IPS-18a (cell line): Measurements from ENCODE around the gene MOSPD3.

Experiments
- H3K27ac ChIP-seq: one replicate; pipeline ENCODE4 v1.5.1; 2013; ENCODE audit warnings: low read length
- H3K27me3 ChIP-seq: one replicate; pipeline ENCODE4 v1.6.1; 2013; ENCODE audit warnings: mild to moderate bottlenecking, low read length; ENCODE audit not compliant: control insufficient read depth, insufficient read depth
- H3K36me3 ChIP-seq: one replicate; pipeline ENCODE4 v1.6.1; 2013; ENCODE audit warnings: low read depth, low read length; ENCODE audit not compliant: control insufficient read depth
- H3K4me1 ChIP-seq: one replicate; pipeline ENCODE4 v1.6.1; 2013; ENCODE audit warnings: low read depth, low read length; ENCODE audit not compliant: control insufficient read depth
- H3K4me3 ChIP-seq: one replicate; pipeline ENCODE4 v1.5.1; 2013; ENCODE audit warnings: low read length
- H3K9ac ChIP-seq: one replicate; pipeline ENCODE4 v1.6.1; 2013; ENCODE audit warnings: mild to moderate bottlenecking, low read length, moderate library complexity
- H3K9me3 ChIP-seq: one replicate; pipeline ENCODE4 v1.6.1; 2013; ENCODE audit warnings: low read depth, low read length; ENCODE audit not compliant: control insufficient read depth

Gene MOSPD3

GRCh38 chr7:100577507-100577906 lies 34.8 kb upstream of the MOSPD3 start:
- H3K27me3 ChIP-seq = no peaks in the 10 kb centered on the region
- no peak overlapping the region for H3K9ac ChIP-seq
- H3K27ac ChIP-seq = no peak overlapping the region
- peaks cover 3% of the 10 kb centered on the region for H3K4me1 ChIP-seq
- H3K36me3 ChIP-seq = peaks cover 25% of the 10 kb centered on the region
- no peak overlapping the region for H3K4me3 ChIP-seq
- H3K9me3 ChIP-seq = no peaks in the 10 kb centered on the region

GRCh38 chr7:100578246-100579183 lies 33.8 kb upstream of the MOSPD3 start:
- Histone ChIP-seq H3K36me3 (peaks cover 25% of the 10 kb centered on the region), H3K27me3 (no peaks in the 10 kb centered on the region), H3K9ac (no peak overlapping the region), H3K4me3 (no peak overlapping the region), H3K4me1 (peaks cover 6% of the 10 kb centered on the region), H3K9me3 (no peaks in the 10 kb centered on the region), H3K27ac (no peak overlapping the region)

- Histone ChIP-seq H3K36me3 (peaks cover 25% of the 10 kb centered on the region), H3K9ac (no peak overlapping the region)
Observed at GRCh38 chr7:100580466-100581283, 31.7 kb upstream of the MOSPD3 start.

GRCh38 chr7:100582041-100582579 lies 30.2 kb upstream of the MOSPD3 start:
- peaks cover 20% of the 10 kb centered on the region for H3K36me3 ChIP-seq
- no peaks in the 10 kb centered on the region for H3K9me3 ChIP-seq
- H3K4me3 ChIP-seq = no peak overlapping the region
- H3K27ac ChIP-seq = no peak overlapping the region
- no peak overlapping the region for H3K9ac ChIP-seq
- H3K27me3 ChIP-seq = no peaks in the 10 kb centered on the region
- peaks cover 22% of the 10 kb centered on the region for H3K4me1 ChIP-seq

More at GRCh38 chr7:100580466-100581283, 31.7 kb upstream of the MOSPD3 start:
- H3K4me1 ChIP-seq = peaks cover 22% of the 10 kb centered on the region
- no peaks in the 10 kb centered on the region for H3K27me3 ChIP-seq
- H3K9me3 ChIP-seq = no peaks in the 10 kb centered on the region
- no peak overlapping the region for H3K27ac ChIP-seq
- H3K4me3 ChIP-seq = no peak overlapping the region

GRCh38 chr7:100582650-100583049 lies 29.7 kb upstream of the MOSPD3 start:
- H3K4me3 ChIP-seq = no peak overlapping the region
- H3K9ac ChIP-seq = no peak overlapping the region
- no peak overlapping the region for H3K27ac ChIP-seq
- H3K4me1 ChIP-seq = peaks cover 22% of the 10 kb centered on the region
- peaks cover 20% of the 10 kb centered on the region for H3K36me3 ChIP-seq
- no peaks in the 10 kb centered on the region for H3K27me3 ChIP-seq
- no peaks in the 10 kb centered on the region for H3K9me3 ChIP-seq

- no peak overlapping the region for H3K27ac ChIP-seq
- H3K9ac ChIP-seq = no peak overlapping the region
- no peak overlapping the region for H3K4me3 ChIP-seq
- H3K36me3 ChIP-seq = peaks cover 20% of the 10 kb centered on the region
- H3K9me3 ChIP-seq = no peaks in the 10 kb centered on the region
- H3K4me1 ChIP-seq = peaks cover 22% of the 10 kb centered on the region
- H3K27me3 ChIP-seq = no peaks in the 10 kb centered on the region
Observed at GRCh38 chr7:100583132-100584053, 28.9 kb upstream of the MOSPD3 start.

GRCh38 chr7:100584054-100584682 lies 28.2 kb upstream of the MOSPD3 start:
- H3K27ac ChIP-seq = no peak overlapping the region
- H3K9me3 ChIP-seq = no peaks in the 10 kb centered on the region
- no peak overlapping the region for H3K9ac ChIP-seq
- H3K36me3 ChIP-seq = peaks cover 20% of the 10 kb centered on the region
- peak overlapping the region; percentile 95 for H3K4me3 ChIP-seq
- peaks cover 22% of the 10 kb centered on the region for H3K4me1 ChIP-seq
- H3K27me3 ChIP-seq = no peaks in the 10 kb centered on the region

- peak overlapping the region; percentile 95 for H3K4me3 ChIP-seq
- peaks cover 29% of the 10 kb centered on the region for H3K4me1 ChIP-seq
- no peak overlapping the region for H3K27ac ChIP-seq
Observed at GRCh38 chr7:100584683-100585510, 27.4 kb upstream of the MOSPD3 start.

GRCh38 chr7:100585511-100586265 lies 26.7 kb upstream of the MOSPD3 start, which contains the start of gene LRCH4:
Gene LRCH4, minus strand, starts transcription at chr7:100586129. Its CDS starts 29 bp downstream, at chr7:100586100.
- Histone ChIP-seq H3K9me3 (no peaks in the 10 kb centered on the region), H3K9ac (peak within 1 kb of the TSS; percentile 80), H3K27ac (peak within 1 kb of the TSS; percentile 70), H3K4me3 (peak within 1 kb of the TSS; percentile 95), H3K36me3 (peaks cover 10% of the 10 kb centered on the region), H3K4me1 (peaks cover 34% of the 10 kb centered on the region), H3K27me3 (peaks cover 8% of the 10 kb centered on the region)

More at GRCh38 chr7:100584683-100585510, 27.4 kb upstream of the MOSPD3 start:
- Histone ChIP-seq H3K27me3 (peaks cover under 1% of the 10 kb centered on the region), H3K9ac (peak overlapping the region; percentile 80), H3K9me3 (no peaks in the 10 kb centered on the region), H3K36me3 (peaks cover 17% of the 10 kb centered on the region)
